ENCODE data around the gene FGF6.
"Not testable (repeated sequence)": the region's sequence is repeated elsewhere in the genome, so short reads cannot be mapped to it uniquely, and the experiment has no call there.

FGF6 gene

GRCh38 chr12:4421590-4422031 is 24.0 kb downstream of the FGF6 start:
- in situ Hi-C loops (cut with MboI; ENCODE audit: low sequenced_read_pairs), result no loop called here

- in situ Hi-C loops (cut with MboI; ENCODE audit: low sequenced_read_pairs), result no loop called here
Observed at GRCh38 chr12:4420138-4420670, 25.4 kb downstream of the FGF6 start.

GRCh38 chr12:4418913-4419312 is 26.7 kb downstream of the FGF6 start:
- in situ Hi-C loops (cut with MboI; ENCODE audit: low sequenced_read_pairs), result no loop called here

- in situ Hi-C loops (cut with MboI; ENCODE audit: low sequenced_read_pairs), result no loop called here
Observed at GRCh38 chr12:4417936-4418335, 27.7 kb downstream of the FGF6 start.

- in situ Hi-C loops (cut with MboI; ENCODE audit: low sequenced_read_pairs), result no loop called here
Observed at GRCh38 chr12:4417455-4417854, 28.2 kb downstream of the FGF6 start.

- in situ Hi-C loops (cut with MboI; ENCODE audit: low sequenced_read_pairs), result no loop called here
Observed at GRCh38 chr12:4416276-4416675, 29.3 kb downstream of the FGF6 start.

- in situ Hi-C loops (cut with MboI; ENCODE audit: low sequenced_read_pairs), result no loop called here
Observed at GRCh38 chr12:4412465-4412864, 33.1 kb downstream of the FGF6 start.

GRCh38 chr12:4412056-4412455 is 33.6 kb downstream of the FGF6 start:
- in situ Hi-C loops (cut with MboI; ENCODE audit: low sequenced_read_pairs), result no loop called here

GRCh38 chr12:4407136-4407535 is 38.5 kb downstream of the FGF6 start:
- in situ Hi-C loops (cut with MboI; ENCODE audit: low sequenced_read_pairs), result no loop called here

- in situ Hi-C loops (cut with MboI; ENCODE audit: low sequenced_read_pairs), result not testable (repeated sequence)
Observed at GRCh38 chr12:4404877-4405637, 40.6 kb downstream of the FGF6 start.

GRCh38 chr12:4402996-4403395 is 42.6 kb downstream of the FGF6 start:
- in situ Hi-C loops (cut with MboI; ENCODE audit: low sequenced_read_pairs), result no loop called here

GRCh38 chr12:4401117-4401516 is 44.5 kb downstream of the FGF6 start:
- in situ Hi-C loops (cut with MboI; ENCODE audit: low sequenced_read_pairs), result no loop called here

- in situ Hi-C loops (cut with MboI; ENCODE audit: low sequenced_read_pairs), result no loop called here
Observed at GRCh38 chr12:4395818-4396217, 49.8 kb downstream of the FGF6 start.

GRCh38 chr12:4393211-4393610 is 52.4 kb downstream of the FGF6 start:
- in situ Hi-C loops (cut with MboI; ENCODE audit: low sequenced_read_pairs), result no loop called here

- in situ Hi-C loops (cut with MboI; ENCODE audit: low sequenced_read_pairs), result no loop called here
Observed at GRCh38 chr12:4392223-4392742, 53.3 kb downstream of the FGF6 start.

- in situ Hi-C loops (cut with MboI; ENCODE audit: low sequenced_read_pairs), result no loop called here
Observed at GRCh38 chr12:4388662-4389061, 57.0 kb downstream of the FGF6 start.

- in situ Hi-C loops (cut with MboI; ENCODE audit: low sequenced_read_pairs), result no loop called here
Observed at GRCh38 chr12:4388032-4388431, 57.6 kb downstream of the FGF6 start.

GRCh38 chr12:4387607-4388006 is 58.0 kb downstream of the FGF6 start:
- in situ Hi-C loops (cut with MboI; ENCODE audit: low sequenced_read_pairs), result no loop called here

GRCh38 chr12:4386801-4387200 is 58.8 kb downstream of the FGF6 start:
- in situ Hi-C loops (cut with MboI; ENCODE audit: low sequenced_read_pairs), result no loop called here

All from HL-60/S4 treated with retinoic acid at 250 ng/mL for 4 days and 3 days (cell line).